Stimulated activated naive CD8-positive, alpha-beta T cell treated with anti-CD3 and anti-CD28 coated beads, Interleukin-15, Interleukin-2, amounts not matched to agents 100 ng/mL and 50 ng/mL, for 24 hours (primary cell): ENCODE results near the gene SPTBN1.

Experiments
- H3K27ac Mint-ChIP-seq: one replicate; pipeline ENCODE4 v1.8.0; 2021; ENCODE audit warnings: mild to moderate bottlenecking, mixed read lengths
- H3K27me3 Mint-ChIP-seq: one replicate; pipeline ENCODE4 v1.8.0; 2021; ENCODE audit warnings: mixed read lengths
- H3K36me3 Mint-ChIP-seq: one replicate; pipeline ENCODE4 v1.8.0; 2021; ENCODE audit warnings: low read depth, mixed read lengths
- H3K4me1 Mint-ChIP-seq: one replicate; pipeline ENCODE4 v1.8.0; 2021; ENCODE audit warnings: low read depth, mixed read lengths
- H3K4me3 Mint-ChIP-seq: one replicate; pipeline ENCODE4 v1.8.0; 2021; ENCODE audit warnings: mild to moderate bottlenecking, mixed read lengths
- H3K9me3 Mint-ChIP-seq: one replicate; pipeline ENCODE4 v1.8.0; 2021; ENCODE audit warnings: mixed read lengths

The SPTBN1 gene

DNA sequence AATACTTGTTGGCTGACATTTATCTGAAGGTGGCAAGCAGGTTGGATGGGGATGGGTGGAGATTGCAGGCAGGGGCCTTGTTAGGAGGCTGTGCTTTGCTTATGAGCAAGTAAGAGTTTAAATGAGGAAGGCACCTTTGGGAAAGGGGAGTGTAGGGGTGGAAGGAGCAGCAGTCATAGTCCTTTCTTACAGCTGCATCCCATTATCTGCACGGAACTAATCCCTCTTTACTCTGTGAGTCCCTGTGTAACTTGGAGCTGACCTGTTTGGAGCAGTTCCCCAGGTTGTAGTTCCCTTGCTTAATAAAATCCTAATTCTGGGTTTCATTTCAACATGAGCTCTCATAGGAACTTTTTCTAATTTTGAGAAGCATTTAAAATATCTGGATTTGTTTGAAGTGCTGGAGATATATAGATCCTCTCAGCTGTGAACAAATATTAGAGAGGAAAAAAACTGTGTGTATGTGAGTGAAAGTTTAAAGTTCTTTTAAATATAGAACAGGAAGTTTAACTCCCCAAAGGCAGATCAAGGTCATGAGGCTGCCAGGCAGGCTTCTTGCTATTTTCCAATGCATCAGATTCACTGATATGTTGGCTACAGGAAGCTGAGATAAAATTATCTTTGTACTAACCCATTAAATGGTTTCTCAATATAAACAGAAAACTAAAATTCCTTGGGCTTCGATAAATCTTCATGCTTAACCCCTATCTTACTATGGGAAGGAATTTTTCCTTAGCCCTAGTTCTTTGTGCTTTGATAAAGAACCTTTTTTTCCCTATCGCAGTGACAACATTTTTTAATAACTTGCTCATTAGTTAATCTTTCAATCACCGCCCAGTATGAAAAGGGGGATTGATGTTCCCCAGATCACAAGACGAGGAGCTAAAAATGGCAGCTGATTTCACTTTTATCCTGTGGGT lies 162.8 kb downstream of the SPTBN1 start:
- Mint-ChIP-seq H3K27me3 (no peaks in the 10 kb centered on the region), H3K4me1 (peaks cover 23% of the 10 kb centered on the region), H3K27ac (peak overlapping the region; percentile 61), H3K9me3 (no peaks in the 10 kb centered on the region), H3K36me3 (peaks cover 73% of the 10 kb centered on the region), H3K4me3 (no peak overlapping the region)

DNA sequence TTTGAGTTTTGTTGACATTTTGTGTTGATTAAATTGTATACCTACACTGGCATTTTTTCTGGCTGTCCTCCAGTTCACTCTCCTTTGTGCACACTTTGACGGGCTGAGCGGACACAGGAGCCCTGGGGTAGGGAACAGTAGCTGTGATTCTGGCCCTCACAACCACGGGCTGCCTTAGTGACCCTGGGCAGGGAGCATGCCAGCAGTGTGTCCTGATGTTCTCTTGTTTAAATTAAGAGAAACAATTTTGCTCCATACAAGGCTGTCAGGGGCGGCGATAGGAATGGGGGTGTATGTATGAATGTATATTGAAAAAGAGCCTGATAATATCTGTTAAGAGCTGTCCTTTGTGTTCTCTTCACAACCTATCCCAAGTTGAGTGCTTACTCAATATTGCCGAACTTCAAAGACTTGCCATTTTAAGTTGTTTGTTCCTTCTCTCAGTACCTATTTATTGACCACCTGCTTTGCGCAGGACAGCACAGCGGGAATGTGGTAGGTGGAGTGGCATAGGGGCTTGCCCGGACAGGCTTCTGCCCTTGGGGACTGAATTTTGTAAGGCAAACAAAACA lies 163.6 kb downstream of the SPTBN1 start:
- no peak overlapping the region for H3K4me3 Mint-ChIP-seq
- H3K36me3 Mint-ChIP-seq, result peaks cover 81% of the 10 kb centered on the region
- no peaks in the 10 kb centered on the region for H3K9me3 Mint-ChIP-seq
- H3K27ac Mint-ChIP-seq, result peak overlapping the region; percentile 1
- H3K27me3 Mint-ChIP-seq, result no peaks in the 10 kb centered on the region
- peaks cover 23% of the 10 kb centered on the region for H3K4me1 Mint-ChIP-seq

DNA sequence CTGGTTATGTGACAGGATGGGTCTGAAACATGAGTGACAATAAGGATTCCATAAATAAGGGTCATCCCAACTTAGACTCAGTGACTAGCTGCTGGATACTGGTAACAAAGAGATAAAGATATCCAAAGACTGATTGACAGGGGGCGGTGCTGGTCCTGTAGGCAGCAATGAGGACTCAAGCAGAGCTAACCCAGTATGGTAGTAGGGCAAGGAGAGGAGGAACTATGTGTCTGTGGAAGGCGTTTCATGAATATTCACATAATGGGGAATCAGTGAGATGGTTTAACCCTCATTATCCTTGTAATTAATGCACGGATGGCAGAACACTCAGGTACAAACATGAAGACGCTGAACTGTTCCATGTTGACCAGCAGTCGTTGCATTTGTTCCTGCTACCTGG lies 164.8 kb downstream of the SPTBN1 start:
- peaks cover 20% of the 10 kb centered on the region for H3K4me1 Mint-ChIP-seq
- H3K9me3 Mint-ChIP-seq, result no peaks in the 10 kb centered on the region
- no peak overlapping the region for H3K4me3 Mint-ChIP-seq
- H3K36me3 Mint-ChIP-seq, result peaks cover 81% of the 10 kb centered on the region
- no peaks in the 10 kb centered on the region for H3K27me3 Mint-ChIP-seq
- no peak overlapping the region for H3K27ac Mint-ChIP-seq

DNA sequence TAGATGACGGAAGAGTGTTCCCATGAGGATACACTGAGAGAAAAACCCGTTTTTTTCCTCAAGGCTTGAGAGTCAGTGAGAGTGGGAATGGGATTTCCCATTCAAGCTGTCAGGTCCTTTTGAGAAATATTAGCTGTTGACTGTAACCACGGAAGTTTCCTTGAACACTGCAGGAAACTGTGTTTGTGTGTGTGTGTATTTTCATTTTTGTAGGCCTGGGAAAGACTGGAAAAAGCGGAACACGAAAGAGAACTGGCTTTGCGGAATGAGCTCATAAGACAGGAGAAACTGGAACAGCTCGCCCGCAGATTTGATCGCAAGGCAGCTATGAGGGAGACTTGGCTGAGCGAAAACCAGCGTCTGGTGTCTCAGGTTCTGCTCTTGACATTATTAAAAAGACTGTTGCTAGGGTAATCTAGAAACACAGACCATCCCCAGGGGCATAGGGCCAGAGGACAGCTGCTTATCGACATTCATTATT lies 168.5 kb downstream of the SPTBN1 start:
- no peaks in the 10 kb centered on the region for H3K9me3 Mint-ChIP-seq
- peaks cover 78% of the 10 kb centered on the region for H3K36me3 Mint-ChIP-seq
- H3K27ac Mint-ChIP-seq, result no peak overlapping the region
- no peak overlapping the region for H3K4me3 Mint-ChIP-seq
- no peaks in the 10 kb centered on the region for H3K27me3 Mint-ChIP-seq
- H3K4me1 Mint-ChIP-seq, result peaks cover 8% of the 10 kb centered on the region

DNA sequence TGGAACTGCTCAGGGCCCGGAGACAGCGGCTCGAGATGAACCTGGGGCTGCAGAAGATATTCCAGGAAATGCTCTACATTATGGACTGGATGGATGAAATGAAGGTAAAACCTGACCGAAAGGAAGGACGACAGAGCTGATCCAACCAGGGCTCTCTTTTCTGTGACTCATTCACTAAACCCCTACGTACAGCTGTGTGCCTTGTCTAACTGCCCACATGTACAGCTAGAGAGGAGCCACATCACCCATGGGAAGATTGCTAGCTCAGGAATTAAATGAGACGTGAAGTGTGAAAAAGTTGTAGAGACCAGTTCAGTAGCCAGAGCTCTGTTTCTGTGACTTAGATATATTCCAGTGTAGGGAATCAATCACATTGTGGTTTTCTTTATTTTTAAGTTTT lies 170.0 kb downstream of the SPTBN1 start:
- no peak overlapping the region for H3K4me3 Mint-ChIP-seq
- H3K4me1 Mint-ChIP-seq, result peaks cover 16% of the 10 kb centered on the region
- H3K36me3 Mint-ChIP-seq, result peaks cover 77% of the 10 kb centered on the region
- H3K9me3 Mint-ChIP-seq, result no peaks in the 10 kb centered on the region
- H3K27ac Mint-ChIP-seq, result no peak overlapping the region
- no peaks in the 10 kb centered on the region for H3K27me3 Mint-ChIP-seq

DNA sequence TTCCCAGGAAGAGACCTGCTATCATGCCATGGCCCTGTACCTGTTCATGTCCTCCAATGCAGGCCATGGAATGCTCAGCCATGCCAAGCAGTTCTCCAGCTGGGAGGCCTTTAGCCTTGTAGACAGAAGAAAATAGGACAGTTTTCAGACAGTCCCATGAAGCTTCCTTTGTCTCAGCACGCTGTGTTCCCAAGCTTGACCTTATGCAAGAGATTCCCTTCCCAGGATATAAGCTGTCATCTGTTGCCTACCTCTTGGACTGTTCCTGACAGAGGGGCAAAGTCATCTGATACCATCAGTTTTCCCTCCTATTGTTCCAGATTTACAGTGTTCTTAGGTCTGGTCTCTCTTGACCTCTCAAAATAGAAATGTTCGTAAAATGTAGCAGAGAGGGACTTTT lies 170.8 kb downstream of the SPTBN1 start:
- peaks cover 16% of the 10 kb centered on the region for H3K4me1 Mint-ChIP-seq
- H3K4me3 Mint-ChIP-seq, result no peak overlapping the region
- no peaks in the 10 kb centered on the region for H3K27me3 Mint-ChIP-seq
- no peaks in the 10 kb centered on the region for H3K9me3 Mint-ChIP-seq
- no peak overlapping the region for H3K27ac Mint-ChIP-seq
- peaks cover 79% of the 10 kb centered on the region for H3K36me3 Mint-ChIP-seq

DNA sequence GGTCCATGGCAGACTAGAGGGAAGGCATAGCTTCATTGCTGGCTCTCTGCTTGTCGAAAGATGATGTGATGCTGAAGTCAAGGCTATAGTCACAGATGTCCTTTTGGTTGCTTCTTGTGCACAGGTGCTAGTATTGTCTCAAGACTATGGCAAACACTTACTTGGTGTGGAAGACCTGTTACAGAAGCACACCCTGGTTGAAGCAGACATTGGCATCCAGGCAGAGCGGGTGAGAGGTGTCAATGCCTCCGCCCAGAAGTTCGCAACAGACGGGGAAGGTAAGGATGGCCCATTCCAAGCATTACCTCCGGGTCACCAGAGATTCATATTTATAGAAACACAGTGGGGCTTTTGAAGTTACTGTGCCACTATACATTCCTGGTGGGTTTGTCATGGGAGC lies 171.8 kb downstream of the SPTBN1 start:
- H3K36me3 Mint-ChIP-seq, result peaks cover 77% of the 10 kb centered on the region
- no peak overlapping the region for H3K4me3 Mint-ChIP-seq
- H3K27ac Mint-ChIP-seq, result peak overlapping the region; percentile 43
- H3K27me3 Mint-ChIP-seq, result no peaks in the 10 kb centered on the region
- H3K9me3 Mint-ChIP-seq, result no peaks in the 10 kb centered on the region
- peaks cover 16% of the 10 kb centered on the region for H3K4me1 Mint-ChIP-seq

DNA sequence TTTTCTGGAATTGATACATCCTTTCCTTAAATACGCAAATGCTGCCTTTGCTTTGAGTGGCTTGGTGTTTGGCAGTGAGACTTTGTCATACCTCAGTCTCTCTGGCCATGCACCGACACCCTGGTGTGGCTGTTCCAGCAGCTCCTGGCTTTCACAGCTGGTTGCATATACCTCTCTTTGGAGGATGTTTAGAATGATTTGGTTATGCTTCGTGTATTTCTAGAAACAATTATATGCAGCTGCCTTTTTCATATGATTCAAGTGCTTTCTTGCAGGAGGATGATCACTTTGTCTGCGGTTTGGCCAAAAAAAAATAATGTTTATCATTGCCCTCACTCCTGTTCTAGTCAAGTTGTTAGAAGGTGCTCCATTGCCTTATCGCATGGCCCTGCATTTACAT lies 172.3 kb downstream of the SPTBN1 start:
- H3K27me3 Mint-ChIP-seq, result no peaks in the 10 kb centered on the region
- peaks cover 78% of the 10 kb centered on the region for H3K36me3 Mint-ChIP-seq
- H3K9me3 Mint-ChIP-seq, result no peaks in the 10 kb centered on the region
- peak overlapping the region; percentile 43 for H3K27ac Mint-ChIP-seq
- peaks cover 18% of the 10 kb centered on the region for H3K4me1 Mint-ChIP-seq
- H3K4me3 Mint-ChIP-seq, result no peak overlapping the region

DNA sequence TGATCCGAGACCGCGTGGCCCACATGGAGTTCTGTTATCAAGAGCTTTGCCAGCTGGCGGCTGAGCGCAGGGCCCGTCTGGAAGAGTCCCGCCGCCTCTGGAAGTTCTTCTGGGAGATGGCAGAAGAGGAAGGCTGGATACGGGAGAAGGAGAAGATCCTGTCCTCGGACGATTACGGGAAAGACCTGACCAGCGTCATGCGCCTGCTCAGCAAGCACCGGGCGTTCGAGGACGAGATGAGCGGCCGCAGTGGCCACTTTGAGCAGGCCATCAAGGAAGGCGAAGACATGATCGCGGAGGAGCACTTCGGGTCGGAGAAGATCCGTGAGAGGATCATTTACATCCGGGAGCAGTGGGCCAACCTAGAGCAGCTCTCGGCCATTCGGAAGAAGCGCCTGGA lies 172.8 kb downstream of the SPTBN1 start:
- peaks cover 73% of the 10 kb centered on the region for H3K36me3 Mint-ChIP-seq
- H3K27ac Mint-ChIP-seq, result peak overlapping the region; percentile 43
- no peaks in the 10 kb centered on the region for H3K9me3 Mint-ChIP-seq
- peaks cover 23% of the 10 kb centered on the region for H3K4me1 Mint-ChIP-seq
- no peak overlapping the region for H3K4me3 Mint-ChIP-seq
- H3K27me3 Mint-ChIP-seq, result no peaks in the 10 kb centered on the region

DNA sequence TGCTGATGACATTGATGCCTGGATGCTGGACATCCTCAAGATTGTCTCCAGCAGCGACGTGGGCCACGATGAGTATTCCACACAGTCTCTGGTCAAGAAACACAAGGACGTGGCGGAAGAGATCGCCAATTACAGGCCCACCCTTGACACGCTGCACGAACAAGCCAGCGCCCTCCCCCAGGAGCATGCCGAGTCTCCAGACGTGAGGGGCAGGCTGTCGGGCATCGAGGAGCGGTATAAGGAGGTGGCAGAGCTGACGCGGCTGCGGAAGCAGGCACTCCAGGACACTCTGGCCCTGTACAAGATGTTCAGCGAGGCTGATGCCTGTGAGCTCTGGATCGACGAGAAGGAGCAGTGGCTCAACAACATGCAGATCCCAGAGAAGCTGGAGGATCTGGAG lies 173.3 kb downstream of the SPTBN1 start:
- peak overlapping the region; percentile 36 for H3K27ac Mint-ChIP-seq
- H3K9me3 Mint-ChIP-seq, result no peaks in the 10 kb centered on the region
- no peaks in the 10 kb centered on the region for H3K27me3 Mint-ChIP-seq
- H3K4me1 Mint-ChIP-seq, result peaks cover 28% of the 10 kb centered on the region
- H3K4me3 Mint-ChIP-seq, result no peak overlapping the region
- peaks cover 72% of the 10 kb centered on the region for H3K36me3 Mint-ChIP-seq

DNA sequence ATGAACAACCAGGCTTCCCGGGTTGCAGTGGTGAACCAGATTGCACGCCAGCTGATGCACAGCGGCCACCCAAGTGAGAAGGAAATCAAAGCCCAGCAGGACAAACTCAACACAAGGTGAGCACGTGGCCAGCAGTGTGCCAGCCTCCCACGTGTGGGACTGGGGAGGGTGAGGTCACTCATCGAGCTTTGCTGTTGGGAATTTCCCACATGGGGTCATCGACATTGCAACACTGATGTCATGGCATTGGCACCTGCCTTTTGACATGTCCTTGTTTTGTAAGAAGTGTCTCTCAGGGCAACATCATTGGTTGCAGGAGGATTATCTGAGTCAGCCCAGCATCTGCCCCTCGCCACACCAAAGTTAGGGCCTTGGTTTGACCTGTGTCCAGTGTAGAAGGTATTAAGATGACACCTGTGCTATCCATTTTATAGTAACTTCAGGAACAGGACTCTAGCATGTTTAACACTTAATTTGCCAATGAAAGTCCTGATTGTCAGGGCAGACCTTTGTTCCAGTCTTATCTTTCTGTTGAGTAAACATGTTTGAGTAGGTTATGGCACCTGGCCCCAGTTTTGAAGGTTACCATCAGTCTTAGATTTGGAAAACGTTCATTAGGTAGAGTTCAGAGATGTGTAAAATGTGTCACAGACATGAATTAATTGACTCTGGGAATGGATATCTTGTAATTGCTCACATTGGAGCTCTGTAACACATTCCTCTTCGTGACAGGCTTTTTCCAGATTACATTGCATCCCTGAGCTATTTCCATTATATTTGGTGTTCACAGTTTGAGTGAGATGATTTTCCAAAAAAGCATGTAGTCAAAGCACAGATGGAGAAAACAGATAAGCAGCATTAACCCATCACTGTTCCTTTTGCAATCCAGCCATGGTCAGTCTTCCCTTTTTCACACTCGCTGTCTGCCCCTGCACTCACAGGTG lies 174.1 kb downstream of the SPTBN1 start:
- no peak overlapping the region for H3K4me3 Mint-ChIP-seq
- H3K27ac Mint-ChIP-seq, result peak overlapping the region; percentile 41
- no peaks in the 10 kb centered on the region for H3K27me3 Mint-ChIP-seq
- no peaks in the 10 kb centered on the region for H3K9me3 Mint-ChIP-seq
- H3K36me3 Mint-ChIP-seq, result peaks cover 75% of the 10 kb centered on the region
- H3K4me1 Mint-ChIP-seq, result peaks cover 36% of the 10 kb centered on the region

DNA sequence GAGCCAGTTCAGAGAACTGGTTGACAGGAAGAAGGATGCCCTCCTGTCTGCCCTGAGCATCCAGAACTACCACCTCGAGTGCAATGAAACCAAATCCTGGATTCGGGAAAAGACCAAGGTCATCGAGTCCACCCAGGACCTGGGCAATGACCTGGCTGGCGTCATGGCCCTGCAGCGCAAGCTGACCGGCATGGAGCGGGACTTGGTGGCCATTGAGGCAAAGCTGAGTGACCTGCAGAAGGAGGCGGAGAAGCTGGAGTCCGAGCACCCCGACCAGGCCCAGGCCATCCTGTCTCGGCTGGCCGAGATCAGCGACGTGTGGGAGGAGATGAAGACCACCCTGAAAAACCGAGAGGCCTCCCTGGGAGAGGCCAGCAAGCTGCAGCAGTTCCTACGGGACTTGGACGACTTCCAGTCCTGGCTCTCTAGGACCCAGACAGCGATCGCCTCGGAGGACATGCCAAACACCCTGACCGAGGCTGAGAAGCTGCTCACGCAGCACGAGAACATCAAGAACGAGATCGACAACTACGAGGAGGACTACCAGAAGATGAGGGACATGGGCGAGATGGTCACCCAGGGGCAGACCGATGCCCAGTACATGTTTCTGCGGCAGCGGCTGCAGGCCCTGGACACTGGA lies 174.9 kb downstream of the SPTBN1 start:
- peaks cover 40% of the 10 kb centered on the region for H3K4me1 Mint-ChIP-seq
- no peaks in the 10 kb centered on the region for H3K9me3 Mint-ChIP-seq
- no peak overlapping the region for H3K27ac Mint-ChIP-seq
- H3K4me3 Mint-ChIP-seq, result no peak overlapping the region
- H3K27me3 Mint-ChIP-seq, result no peaks in the 10 kb centered on the region
- peaks cover 75% of the 10 kb centered on the region for H3K36me3 Mint-ChIP-seq

DNA sequence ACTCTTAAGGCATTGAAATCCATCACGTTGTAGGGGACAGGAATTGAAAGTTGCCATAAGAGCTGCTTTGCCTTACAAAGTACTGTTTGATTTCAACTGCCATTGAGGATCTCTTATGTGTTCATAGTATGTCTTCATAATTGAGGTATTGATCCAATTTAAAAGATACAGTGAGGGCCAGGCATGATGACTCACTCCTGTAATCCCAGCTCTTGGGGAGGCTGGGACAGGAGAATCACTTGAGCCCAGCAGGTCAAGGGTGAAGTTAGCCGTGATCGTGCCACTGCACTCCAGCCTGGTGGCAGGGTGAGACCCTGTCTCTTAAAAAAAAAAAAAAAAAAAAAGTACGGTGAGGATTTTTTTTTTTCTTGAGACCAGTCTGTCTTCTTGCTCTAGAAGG lies 175.6 kb downstream of the SPTBN1 start:
- Mint-ChIP-seq H3K9me3 (no peaks in the 10 kb centered on the region), H3K27ac (no peak overlapping the region), H3K4me3 (no peak overlapping the region), H3K27me3 (no peaks in the 10 kb centered on the region), H3K4me1 (peaks cover 40% of the 10 kb centered on the region), H3K36me3 (peaks cover 67% of the 10 kb centered on the region)
